ENCODE results near the gene SLC12A8. TPM values are rescaled to one million over a fixed set of nuclear protein-coding genes. Genes with fewer than 3 reads are reported as not detected.

The SLC12A8 gene
- total and polyA plus RNA-seq, 2 of the 13 experiments (the other 11 are each of a cell fraction or from before 2014, with no cell fraction given): 0.44 to 0.71 TPM

- FAIRE-seq: no peak
- CTCF ChIA-PET (ENCODE audit: low intra/inter-chr PET ratio, low total read pairs): no interaction called here
- ATAC-seq: no peak
These were observed 1.5 kb upstream of the SLC12A8 start for GRCh38 chr3:125213946-125214542.

GRCh38 chr3:125213364-125213755, 812 bp upstream of the SLC12A8 start:
- intact Hi-C loops (cut with micrococcal nuclease; ENCODE audit: unreplicated experiment): no loop called here
- no peak for DNase-seq (ENCODE audit: low spot score)
- Histone ChIP-seq H3K27me3 (ENCODE audit: control insufficient read depth in 1 of 2, insufficient read depth in 2 of 2, low read length in 2 of 2) (peaks cover 0 to 18% of the 10 kb centered on the region in 2 experiments; a peak in 3 of 5 replicates), H3K79me2 (ENCODE audit: insufficient read depth, low read length) (no peaks in the 10 kb centered on the region), H3K36me3 (replicated peaks in 1 of 2; ENCODE audit: control insufficient read depth in 1 of 2, insufficient read depth in 2 of 2, low read length in 2 of 2) (no peaks in the 10 kb centered on the region), H3K27ac (ENCODE audit: extremely low read length, insufficient read depth, low read length) (no peak overlapping the region), H3K9ac (ENCODE audit: insufficient read depth, low read depth, low read length) (peak overlapping the region; percentile 34; the same call in 1 of the 2 replicates), H3K4me2 (ENCODE audit: low read depth, low read length) (peak overlapping the region; percentile 85), H3K4me1 (ENCODE audit: insufficient read depth, low read length) (peaks cover 35% of the 10 kb centered on the region), H3K4me3 (replicated peaks in 1 of 3; ENCODE audit: insufficient read depth in 1 of 3, low read depth in 2 of 3, low read length in 3 of 3) (peak overlapping the region in 2 of 3 experiments; percentile 45 to 68; a peak in 4 of 6 replicates), H2AFZ (ENCODE audit: low read length) (peak overlapping the region; percentile 42), H3K9me3 (ENCODE audit: low read length) (no peaks in the 10 kb centered on the region), H4K20me1 (ENCODE audit: insufficient read depth, low read length) (no peaks in the 10 kb centered on the region)
- WGBS (ENCODE audit: low lambda C conversion rate): 69% methylated on average over 4 of the region's 4 CpGs
- FAIRE-seq: no peak
- POLR2A ChIA-PET: no interaction called here
- no peak for TF ChIP-seq JARID2 (CRISPR knock-in tag; IDR thresholded peaks at IDR 0.05; ENCODE audit: insufficient replicate concordance)
- CTCF ChIA-PET (ENCODE audit: low intra/inter-chr PET ratio, low total read pairs): no interaction called here
- in situ Hi-C loops (cut with HindIII; ENCODE audit: extremely low pct_ligation_motif_present, low pct_unique_long_range_greater_than_20kb): no loop called here
- no TSS peak for BruUV-seq (replicated peaks)
- no peak for ATAC-seq

More at GRCh38 chr3:125213946-125214542, 1.5 kb upstream of the SLC12A8 start:
- H3K79me2 ChIP-seq (ENCODE audit: insufficient read depth, low read length): no peaks in the 10 kb centered on the region
- TF ChIP-seq ZNF770 (CRISPR knock-in tag; IDR thresholded peaks at IDR 0.05) (peak; percentile 55; the same call in 1 of the 2 replicates), ZNF883 (CRISPR knock-in tag; IDR thresholded peaks at IDR 0.05; ENCODE audit: not compliant biosample characterization) (no peak), TEAD3 (CRISPR knock-in tag; optimal IDR thresholded peaks at IDR 0.05; ENCODE audit: borderline replicate concordance) (peak; percentile 39)
- H4K20me1 ChIP-seq (ENCODE audit: insufficient read depth, low read length): no peaks in the 10 kb centered on the region
- H3K27me3 ChIP-seq (ENCODE audit: control insufficient read depth in 1 of 2, insufficient read depth in 2 of 2, low read length in 2 of 2): peaks cover 0 to 18% of the 10 kb centered on the region in 2 experiments; a peak in 3 of 5 replicates
- H3K27ac ChIP-seq (ENCODE audit: extremely low read length, insufficient read depth, low read length): no peak overlapping the region
- POLR2A ChIA-PET: no interaction called here
- no peaks in the 10 kb centered on the region for H3K36me3 ChIP-seq (replicated peaks in 1 of 2; ENCODE audit: control insufficient read depth in 1 of 2, insufficient read depth in 2 of 2, low read length in 2 of 2)
- intact Hi-C loops (cut with micrococcal nuclease; ENCODE audit: unreplicated experiment) (no loop called here), in situ Hi-C loops (cut with HindIII; ENCODE audit: extremely low pct_ligation_motif_present, low pct_unique_long_range_greater_than_20kb) (no loop called here)
- peak overlapping the region; percentile 85; the same call in 1 of the 2 replicates for H3K4me2 ChIP-seq (ENCODE audit: low read depth, low read length)
- H2AFZ ChIP-seq (ENCODE audit: low read length): no peak overlapping the region
- BruUV-seq (replicated peaks): no TSS peak
- no peaks in the 10 kb centered on the region for H3K9me3 ChIP-seq (ENCODE audit: low read length)
- DNase-seq (ENCODE audit: low spot score): no peak
- H3K9ac ChIP-seq (ENCODE audit: insufficient read depth, low read depth, low read length): no peak overlapping the region
- H3K4me1 ChIP-seq (ENCODE audit: insufficient read depth, low read length): peaks cover 35% of the 10 kb centered on the region
- WGBS (ENCODE audit: low lambda C conversion rate): 23% methylated on average over 7 of the region's 7 CpGs
- H3K4me3 ChIP-seq (replicated peaks in 1 of 3; ENCODE audit: insufficient read depth in 1 of 3, low read depth in 2 of 3, low read length in 3 of 3): no peak overlapping the region

All from HepG2 (cell line).